Lung microvascular endothelial cell (primary cell): ENCODE measurements around the gene GPC5. TPM values are rescaled to one million over a fixed set of nuclear protein-coding genes. Genes with fewer than 3 reads are reported as not detected.

Experiments used
- DNase-seq, 2 donors: peaks; one replicate each; pipeline versions ENCODE4 v3.0.0 to v3.0.0-alpha.2; 2010; ENCODE audit warnings: low read depth in 2 of 2
- total RNA-seq: library from RNA; depleted of rRNA; stranded (reverse); fragments of >200 nt; gene quantifications from 2 replicates; pipeline ENCODE4 v1.2.1, GENCODE V29; 2014

The GPC5 gene
- total RNA-seq, 1 donor from 2014 or later = 0.79 TPM

DNA sequence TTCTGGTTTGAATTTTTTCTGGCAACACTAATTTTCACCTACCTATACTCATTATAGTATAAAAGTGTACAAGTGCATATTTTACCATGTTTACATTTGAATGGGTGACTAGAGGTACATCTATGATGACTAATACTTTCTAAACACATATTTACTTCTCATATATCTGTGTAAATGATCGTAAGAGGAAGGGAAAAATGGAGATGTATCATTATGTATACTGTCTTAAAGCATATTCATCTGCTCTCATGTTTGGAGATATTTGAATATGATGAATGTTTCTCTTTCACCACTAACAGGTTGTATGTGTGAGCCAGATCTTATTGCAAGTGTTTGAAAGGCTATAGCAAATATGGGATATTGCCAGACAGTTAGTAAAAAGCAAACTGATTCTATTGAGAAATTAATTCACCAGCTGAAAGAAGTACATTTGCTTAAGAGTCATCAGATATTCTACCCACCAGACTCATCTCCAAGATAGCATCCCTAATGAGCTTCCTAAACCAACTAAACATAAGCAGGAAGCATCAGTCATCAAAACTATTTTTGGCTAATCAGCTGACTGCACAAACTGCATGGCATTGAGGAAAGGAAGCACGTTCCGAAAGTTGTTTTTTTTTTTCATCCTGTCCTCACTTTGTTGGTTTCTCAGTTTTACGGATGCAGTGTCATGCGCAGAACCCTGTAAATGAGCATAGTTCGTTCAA, 738.2 kb downstream of the GPC5 start:
- peak in 1 of 2 donors; percentile 13 for DNase-seq

GRCh38 chr13:92137520-92137919, 739.1 kb downstream of the GPC5 start:
- no peak for DNase-seq

- no peak for DNase-seq
These were observed 745.3 kb downstream of the GPC5 start for GRCh38 chr13:92143766-92144165.

DNA sequence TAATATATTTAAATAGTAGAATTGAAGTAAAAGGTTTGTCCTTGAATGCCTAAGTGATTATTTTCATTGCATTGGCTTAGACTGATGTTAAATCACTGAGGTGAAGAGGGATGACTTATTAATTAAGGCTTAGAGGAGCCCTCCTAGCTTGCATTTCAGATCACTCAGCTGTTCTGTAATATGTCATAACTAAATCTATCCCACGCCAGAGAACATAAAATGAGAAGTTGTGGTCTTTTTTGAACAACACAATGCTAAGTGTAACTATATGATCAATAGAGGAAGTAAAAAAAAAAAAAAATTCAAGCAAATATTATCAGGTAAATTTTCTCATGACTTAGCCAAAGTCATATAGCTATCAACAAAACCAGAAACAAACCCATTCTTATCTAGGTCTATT, 752.2 kb downstream of the GPC5 start:
- no peak for DNase-seq

DNA sequence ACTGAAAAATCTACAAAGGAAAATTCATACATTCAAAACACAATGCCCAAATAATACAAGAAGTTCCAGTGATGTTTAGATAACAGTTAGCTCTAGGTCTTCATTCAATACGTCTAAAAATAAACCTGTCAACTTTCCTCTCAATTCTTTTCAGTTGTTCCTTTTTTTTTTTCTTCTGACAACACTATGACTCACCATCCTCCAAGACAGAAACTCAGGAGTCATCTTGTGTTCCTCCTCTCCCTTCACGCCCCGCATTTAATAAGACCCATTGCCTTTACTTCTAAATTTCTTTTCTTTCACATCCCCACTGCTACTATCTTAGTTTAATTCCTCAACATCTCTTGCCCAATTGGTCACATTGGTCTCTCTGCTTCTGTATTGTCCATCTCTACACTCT, 759.9 kb downstream of the GPC5 start:
- DNase-seq = no peak

DNA sequence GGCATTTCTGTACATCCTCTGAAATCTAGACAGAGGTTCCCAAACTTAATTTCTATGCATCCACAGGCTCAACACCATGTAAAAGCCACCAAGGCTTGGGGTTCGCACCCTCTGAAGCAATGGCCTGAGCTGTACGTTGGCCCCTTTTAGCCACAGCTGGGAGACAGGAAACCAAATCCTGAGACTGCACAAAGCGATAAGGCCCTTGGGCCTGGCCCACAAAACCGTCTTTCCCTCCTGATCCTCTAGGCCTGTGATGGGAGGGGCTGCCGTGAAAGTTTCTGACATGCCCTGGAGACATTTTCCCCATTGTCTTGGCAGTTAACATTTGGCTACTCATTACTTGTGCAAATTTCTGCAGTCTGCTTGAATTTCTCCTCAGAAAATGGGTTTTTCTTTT, 766.4 kb downstream of the GPC5 start:
- DNase-seq = no peak

GRCh38 chr13:92172191-92172590, 773.8 kb downstream of the GPC5 start:
- no peak for DNase-seq

DNA sequence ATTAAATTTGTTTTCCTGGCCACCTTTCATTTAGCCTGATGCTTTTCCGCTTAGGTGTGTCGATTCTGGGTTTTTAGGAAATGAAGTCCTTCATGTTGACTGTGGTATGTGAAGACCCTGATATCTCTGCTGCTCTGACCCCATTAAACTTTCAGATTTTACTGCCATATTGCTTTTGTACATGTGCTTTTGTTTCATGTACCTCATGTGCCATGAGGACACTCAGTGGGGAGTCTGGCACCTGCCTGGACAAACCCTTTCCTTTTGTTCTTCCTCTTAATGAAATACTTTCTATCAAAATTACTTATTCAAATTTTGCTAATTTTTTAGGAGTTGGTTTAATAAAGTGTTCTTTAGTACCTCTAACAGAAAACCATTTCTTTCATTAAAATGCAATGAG, 774.8 kb downstream of the GPC5 start:
- DNase-seq = no peak

DNA sequence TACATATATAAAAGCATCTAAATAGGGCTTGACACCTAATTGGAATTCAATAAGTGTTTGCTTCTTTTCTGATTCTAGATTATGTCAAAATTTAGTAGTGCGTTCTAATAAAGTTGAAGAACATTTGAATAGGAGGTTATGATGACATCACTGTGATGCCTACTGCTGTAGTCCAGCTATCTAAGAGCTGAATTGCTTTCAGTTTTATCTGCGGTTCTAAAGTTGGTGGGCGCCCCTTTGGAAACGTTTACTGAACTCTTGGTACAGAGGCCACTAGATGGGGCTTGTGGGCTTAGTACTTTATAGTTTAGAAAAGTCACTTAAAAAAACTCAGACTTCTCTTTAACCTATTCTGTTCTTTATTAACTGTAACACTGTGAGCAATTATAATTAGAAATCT, 776.9 kb downstream of the GPC5 start:
- peak; percentile 0 to 20 for DNase-seq

- no peak for DNase-seq
These were observed 779.5 kb downstream of the GPC5 start for GRCh38 chr13:92177966-92178365.

DNA sequence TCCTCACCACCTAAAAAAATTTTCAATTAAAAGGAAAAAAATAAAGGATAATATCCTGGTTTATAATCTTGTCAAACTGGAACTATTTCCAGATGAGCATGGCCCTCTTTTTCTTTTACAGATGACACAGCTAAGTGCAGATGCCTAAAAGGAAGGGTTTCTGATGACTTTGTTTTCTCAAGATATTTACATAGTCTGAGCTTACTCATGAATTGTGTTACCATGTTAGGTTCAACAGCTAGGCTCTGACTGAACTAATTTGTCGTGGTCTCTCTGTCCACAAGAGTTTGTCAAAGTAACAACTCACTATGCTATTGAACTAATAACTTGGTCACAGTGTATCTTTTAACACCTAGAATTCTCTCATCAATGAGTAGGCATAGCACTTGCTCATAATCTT, 780.8 kb downstream of the GPC5 start:
- no peak for DNase-seq

DNA sequence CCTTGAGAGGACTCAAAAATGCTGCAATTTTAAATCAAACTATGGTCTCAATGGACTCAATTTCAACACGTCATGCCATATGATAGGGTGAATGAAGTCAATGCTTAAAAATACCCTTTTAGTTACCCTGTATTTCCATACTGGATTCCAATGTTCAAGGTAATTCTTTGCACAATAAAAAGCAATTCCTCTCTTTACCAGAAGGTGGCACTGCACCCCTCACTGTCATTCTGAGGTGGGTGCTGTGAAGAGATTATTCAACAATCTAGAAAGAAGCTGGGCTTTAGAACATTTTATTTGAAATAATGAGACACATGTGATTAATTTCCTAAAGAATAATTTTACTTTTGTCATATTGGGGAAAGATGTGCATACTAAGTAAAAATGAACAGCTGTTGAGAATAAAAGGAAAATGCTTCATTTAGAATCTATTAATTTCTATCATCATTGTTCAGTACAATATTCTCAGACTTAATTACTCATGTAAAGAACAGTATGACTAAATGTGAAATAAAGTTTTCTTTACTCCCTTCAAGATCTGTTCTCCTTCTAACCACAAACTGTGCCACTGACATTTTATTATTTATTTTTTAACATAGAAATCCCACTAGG, 789.1 kb downstream of the GPC5 start:
- peak; percentile 11 to 45 for DNase-seq

GRCh38 chr13:92188574-92188973, 790.2 kb downstream of the GPC5 start:
- DNase-seq = no peak

GRCh38 chr13:92196591-92197256, 798.3 kb downstream of the GPC5 start:
- DNase-seq = no peak

GRCh38 chr13:92197669-92198068, 799.2 kb downstream of the GPC5 start:
- DNase-seq = no peak

- no peak for DNase-seq
These were observed 820.2 kb downstream of the GPC5 start for GRCh38 chr13:92218615-92219014.

- DNase-seq = no peak
These were observed 823.5 kb downstream of the GPC5 start for GRCh38 chr13:92221916-92222315.

GRCh38 chr13:92224052-92224821, 825.8 kb downstream of the GPC5 start:
- DNase-seq = no peak

GRCh38 chr13:92224825-92225224, 826.4 kb downstream of the GPC5 start:
- DNase-seq = no peak

- no peak for DNase-seq
These were observed 827.4 kb downstream of the GPC5 start for GRCh38 chr13:92225861-92226260.

GRCh38 chr13:92232871-92233270, 834.5 kb downstream of the GPC5 start:
- DNase-seq = no peak

- DNase-seq = no peak
These were observed 853.3 kb downstream of the GPC5 start for GRCh38 chr13:92251671-92252210.
